Stimulated activated CD4-positive, alpha-beta T cell treated with anti-CD3 and anti-CD28 coated beads, Interleukin-2, amount 100 ng/mL, for 24 hours (primary cell): ENCODE data around the gene TMEM184A.
"Not testable (repeated sequence)": the region's sequence is repeated elsewhere in the genome, so short reads cannot be mapped to it uniquely, and the experiment has no call there.

Experiments used
- DNase-seq, 2 donors: peaks; one replicate each; pipeline ENCODE4 v3.0.0-alpha.2; 2020

TMEM184A gene

DNA sequence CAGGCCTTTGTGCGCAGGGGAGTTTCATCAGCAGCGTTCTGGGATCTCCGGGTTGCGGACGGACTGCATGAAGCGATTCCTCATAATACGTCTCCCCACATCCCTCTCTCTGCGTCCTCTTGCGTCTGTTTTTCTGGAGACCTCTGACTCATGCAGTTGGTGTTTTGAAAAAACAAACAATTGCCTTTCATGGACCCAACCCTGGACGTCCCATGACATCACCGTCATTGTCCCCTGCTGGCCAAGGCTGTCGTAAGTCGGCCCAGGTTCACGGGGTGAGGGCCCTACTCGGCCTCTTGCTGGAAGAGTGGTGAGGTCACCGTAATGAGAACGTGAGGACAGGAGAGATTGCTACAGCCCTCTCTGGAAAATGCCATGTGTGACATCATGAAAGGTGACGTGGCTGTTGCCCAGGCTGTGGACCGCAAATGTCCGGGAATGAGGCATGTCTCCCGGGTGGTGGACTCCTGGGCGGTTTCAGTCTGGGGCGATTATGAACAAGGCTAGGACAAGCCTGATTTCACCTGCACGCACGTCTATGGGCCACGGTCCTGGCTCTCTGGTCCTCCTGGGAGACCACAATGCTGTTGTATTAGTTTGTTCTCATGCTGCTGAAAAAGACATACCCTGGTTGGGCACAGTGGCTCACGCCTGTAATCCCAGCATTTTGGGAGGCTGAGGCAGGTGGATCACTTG, 35.3 kb downstream of the TMEM184A start:
- no peak for DNase-seq

DNA sequence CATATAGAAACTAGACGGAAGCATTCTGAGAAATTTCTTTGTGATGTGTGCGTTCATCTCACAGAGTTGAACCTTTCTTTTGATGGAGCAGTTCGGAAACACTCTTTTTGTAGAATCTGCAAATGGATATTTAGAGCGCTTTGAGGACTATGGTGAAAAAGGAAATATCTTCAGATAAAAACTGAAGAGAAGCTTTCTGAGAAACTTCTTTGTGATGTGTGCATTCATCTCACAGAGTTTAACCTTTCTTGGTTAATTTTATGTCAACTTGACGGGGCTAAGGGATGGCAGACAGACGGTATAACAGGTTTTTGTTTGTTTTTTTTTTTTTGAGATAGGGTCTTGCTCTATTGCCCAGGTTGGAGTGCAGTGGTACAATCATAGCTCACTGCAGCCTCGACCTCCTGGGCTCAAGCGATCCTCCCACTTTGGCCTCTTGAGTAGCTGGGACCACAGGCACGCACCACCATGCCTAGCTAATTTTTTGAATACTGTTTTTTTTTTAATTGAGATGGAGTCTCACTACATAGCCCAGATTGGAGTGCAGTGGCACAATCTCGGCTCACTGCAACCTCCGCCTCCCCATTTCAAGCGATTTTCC, 36.6 kb downstream of the TMEM184A start:
- DNase-seq, result not testable (repeated sequence)

DNA sequence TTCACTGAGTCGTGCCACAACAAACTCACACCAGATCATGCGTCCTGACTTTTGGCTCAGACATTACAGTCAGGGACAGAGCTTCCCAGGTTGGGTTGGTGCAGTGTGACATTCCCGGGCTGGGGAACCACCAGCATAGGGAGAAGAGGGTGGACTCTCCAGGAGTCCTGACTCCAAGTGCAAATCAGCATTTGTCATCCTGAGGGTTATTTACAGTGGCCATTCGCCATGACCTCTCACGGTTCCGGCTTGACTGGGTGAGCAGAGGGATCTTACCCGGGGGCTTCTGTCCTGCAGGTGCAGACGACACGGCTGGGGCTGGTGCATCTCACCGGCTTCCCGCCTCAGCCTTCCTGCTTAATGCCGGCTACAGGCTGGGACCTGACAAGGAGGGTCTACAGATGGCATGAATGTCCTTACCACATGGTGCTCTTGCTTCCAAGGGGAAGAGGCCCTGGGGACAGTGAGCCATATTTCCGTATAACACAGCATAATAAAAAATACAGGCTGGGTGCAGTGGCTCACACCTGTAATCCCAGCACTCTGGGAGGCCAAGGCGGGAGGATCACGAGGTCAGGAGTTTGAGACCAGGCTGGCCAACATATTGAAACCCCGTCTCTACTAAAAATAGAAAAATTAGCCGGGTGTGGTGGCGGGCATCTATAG, 39.3 kb downstream of the TMEM184A start:
- no peak for DNase-seq

DNA sequence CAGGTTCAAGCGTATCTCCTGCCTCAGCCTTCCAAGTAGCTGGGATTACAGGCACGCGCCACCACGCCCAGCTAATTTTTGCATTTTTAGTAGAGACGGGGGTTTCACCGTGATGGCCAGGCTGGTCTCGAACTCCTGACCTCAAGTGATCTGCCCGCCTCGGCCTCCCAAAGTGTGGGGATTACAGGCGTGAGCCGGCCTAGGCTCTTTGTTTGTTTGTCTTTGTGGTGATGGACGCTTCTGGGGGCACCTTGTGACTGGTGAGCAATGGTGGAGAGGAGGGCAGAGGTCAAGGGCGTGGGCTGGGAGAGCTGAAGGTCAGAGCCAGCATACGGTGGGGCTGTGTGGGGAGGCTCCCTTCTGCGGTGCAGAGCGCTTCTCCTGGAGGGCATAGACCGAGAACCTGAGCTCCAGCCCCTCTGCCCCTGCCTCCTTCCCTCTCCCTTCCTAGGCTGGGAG, 40.5 kb downstream of the TMEM184A start:
- DNase-seq, result not testable (repeated sequence)

DNA sequence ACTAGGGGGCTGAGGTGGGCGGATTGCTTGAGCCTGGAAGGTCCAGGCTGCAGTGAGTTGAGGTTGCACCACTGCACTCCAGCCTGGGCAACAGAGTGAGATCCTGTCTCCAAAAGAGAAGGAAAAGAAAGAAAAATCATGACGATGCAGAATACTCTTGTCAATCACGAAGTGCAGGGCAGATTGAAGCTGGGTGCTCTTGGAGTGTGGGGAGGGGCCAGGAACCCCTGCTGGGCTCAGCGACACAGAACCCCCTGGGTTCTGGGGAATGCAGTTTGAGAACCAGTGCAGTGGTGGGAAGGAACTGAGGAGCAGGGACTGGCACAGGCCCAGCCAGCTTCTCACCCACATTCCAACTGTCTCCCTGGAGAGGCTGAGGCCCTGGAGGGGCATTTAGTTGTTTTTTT, 41.0 kb downstream of the TMEM184A start:
- DNase-seq, result no peak

DNA sequence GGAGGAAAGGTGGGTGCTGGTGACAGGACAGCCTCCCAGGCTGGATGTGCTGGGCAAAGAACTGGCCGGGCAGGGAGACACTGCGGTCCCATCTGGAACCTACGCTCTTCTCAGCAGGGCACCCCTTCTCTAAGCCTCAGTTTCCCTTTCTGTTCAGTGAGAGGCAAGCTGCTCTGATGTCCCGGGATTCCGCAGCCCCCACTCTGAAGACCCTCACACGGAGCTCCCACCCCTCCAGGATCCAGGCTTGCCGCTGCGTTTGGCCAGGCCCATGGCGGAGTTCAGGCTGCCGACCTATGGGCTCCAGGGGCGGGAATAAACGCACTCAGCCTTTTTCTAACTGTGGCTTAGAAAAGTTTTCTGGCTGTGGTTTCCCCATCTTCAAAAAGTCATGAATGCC, 41.6 kb downstream of the TMEM184A start:
- DNase-seq, result no peak

DNA sequence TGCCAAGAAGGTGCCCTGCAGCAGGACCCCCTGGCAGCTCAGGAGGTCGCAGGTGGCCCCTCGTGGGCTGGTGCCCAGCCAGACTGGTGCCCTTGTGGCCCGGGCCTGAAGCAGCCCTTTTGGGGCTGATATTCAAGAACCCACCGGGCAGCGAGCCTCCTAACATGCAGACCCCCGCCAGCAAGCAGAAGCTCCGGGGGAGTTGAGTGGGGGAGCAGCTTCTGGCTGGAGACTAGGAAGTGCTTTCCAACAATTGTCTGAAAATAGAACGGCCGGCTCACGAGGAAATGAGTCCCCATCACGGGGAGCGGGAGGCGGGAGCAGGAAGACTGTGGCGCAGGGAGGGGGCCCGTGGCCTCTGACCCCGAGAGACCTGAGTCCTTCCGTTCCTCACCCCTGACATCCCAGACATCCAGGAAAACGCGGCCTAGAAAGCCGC, 42.3 kb downstream of the TMEM184A start:
- DNase-seq, result no peak

DNA sequence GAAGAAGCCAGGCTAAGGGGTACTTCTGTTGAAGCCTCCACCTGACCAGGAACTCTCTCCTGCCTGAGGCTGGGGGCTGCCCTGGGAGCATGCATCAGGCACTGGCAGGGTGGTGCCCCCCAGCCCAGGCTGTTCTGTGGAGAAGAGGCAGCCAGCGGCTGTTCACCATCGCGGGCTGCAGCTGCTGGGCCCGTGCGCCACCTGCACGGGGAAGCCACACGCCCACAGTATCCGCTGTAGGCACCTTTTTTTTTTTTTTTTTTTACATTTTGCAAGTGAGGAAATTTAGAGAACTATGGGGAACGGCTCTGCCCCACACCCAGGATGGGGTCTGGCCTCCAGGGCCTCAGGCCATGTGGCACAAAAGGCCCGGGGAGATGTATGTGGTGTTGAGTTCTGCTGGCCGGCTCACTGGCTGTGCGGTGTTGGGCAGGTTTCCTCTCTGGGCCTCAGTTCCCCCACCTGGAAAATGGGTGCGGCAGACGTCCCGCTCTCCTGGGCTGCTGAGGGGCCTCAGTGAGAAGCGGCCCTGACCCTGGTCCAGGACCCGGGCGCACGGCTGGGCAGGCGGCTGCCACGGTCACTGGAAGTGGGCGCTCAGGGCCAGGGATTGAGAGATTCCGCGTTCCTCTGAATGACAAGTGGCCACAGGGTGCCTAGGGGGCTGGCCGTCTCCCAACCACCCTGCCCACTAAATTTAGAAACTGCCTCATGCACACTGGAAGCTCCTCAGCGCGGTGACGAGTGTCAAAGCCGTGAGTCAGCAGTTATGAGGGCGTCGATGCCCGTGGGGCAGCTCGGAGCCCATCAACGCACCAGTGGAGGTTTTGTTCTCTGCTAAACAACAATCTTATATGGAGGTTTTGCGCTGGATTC, 43.0 kb downstream of the TMEM184A start:
- peak; percentile 46 to 56 for DNase-seq

DNA sequence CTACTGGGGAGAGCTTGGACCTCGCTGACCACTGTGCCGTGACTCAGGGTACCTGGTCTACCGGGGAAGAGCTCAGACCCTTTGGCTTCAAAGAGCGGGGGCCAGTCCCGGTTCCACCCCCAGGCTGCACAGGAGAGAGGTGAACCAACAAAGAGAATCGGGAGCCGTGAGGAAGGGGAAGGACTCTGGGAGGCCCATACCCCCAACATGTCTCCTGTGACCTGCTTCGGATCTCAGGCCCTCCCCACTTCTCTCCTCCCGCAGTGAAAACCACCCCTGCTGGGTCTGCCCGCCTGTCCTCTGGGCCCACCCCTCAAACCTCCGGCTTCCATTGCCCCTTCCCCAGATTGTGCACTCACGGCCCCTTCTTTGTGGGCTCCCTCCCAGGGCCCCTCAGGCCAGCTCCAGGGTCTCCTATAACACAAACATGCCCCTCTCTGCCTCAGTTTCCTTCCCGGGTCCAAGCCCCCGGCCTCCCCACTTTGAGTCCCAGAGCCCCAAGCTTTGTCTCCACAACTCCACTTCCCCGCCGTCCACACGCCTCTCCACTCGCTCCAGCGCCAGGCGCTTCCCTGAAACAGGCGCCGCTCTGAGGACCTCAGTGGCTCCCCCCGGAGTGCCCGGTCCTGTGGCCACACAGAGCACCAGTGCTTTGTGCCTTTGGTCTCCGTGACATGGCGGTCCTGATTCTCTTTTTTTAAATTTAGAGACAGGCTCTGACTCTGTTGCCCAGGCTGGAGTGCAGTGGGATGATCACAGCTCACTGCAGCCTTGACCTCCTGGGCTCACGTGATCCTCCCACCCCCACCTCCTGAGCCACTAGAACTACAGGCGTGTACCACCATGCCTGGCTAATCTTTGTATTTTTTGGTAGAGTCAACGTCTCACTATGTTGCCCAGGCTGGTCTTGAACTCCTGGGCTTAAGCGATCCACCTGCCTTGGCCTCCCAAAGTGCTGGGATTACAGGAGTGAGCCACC, 44.3 kb downstream of the TMEM184A start:
- no peak for DNase-seq

DNA sequence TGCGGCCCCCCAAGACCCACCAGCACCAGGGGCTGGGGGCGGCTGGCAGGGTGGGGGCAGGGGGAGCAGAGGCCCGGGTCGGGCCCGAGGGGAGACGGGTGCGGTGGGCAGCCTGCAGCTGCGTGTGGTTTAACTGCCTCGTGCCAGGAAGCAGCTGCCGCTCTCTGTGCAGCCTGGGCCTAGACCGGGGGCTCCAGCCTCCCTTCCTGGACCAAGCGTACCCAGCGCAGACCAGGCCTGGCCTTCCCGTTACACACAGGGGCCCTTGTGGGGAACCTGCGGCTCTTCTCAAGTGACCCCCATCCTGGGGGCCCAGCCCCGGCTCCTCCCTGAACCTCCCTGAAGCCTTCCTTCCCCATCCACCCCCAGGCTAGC, 45.2 kb downstream of the TMEM184A start:
- no peak for DNase-seq

DNA sequence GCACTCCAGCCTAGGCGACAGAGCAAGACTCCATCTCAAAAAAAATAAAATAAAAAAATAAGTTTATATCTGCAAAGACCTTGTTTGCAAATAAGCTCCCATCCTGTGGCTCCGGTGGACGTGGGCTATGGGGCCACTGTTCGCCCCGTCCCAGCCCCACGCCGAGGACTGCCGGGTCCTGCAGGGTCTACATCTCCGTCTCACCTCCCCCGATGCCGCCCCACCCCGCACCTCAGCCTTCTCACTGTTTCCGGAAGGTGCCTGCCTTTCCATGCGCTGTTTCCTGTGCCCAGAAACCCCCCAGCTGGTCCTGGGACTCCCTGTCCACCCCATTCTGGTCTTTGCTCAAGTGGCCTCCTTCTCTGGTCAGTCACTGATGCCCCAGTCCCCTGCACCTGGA, 46.8 kb downstream of the TMEM184A start:
- DNase-seq, result no peak

DNA sequence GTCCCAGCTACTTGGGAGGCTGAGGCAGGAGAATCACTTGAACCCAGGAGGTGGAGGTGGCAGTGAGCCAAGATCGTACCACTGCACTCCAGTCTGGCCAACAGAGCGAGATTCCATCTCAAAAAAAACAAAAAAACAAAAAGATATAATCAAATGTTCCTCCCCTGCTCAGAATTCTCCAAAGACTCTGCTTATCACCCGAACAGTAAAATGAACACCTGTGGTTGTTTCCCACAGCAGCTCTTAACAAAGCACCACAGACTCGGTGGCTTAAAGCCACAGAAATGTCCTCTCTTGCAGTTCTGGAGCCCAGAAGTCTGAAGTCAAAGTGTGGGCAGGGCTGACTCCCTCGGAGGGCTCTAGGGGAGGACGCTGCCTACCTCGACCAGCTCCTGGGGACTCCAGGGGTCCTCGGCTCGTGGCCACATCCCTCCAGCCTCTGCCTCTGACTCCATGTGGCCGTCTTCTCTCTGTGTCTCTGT, 47.7 kb downstream of the TMEM184A start:
- no peak for DNase-seq

DNA sequence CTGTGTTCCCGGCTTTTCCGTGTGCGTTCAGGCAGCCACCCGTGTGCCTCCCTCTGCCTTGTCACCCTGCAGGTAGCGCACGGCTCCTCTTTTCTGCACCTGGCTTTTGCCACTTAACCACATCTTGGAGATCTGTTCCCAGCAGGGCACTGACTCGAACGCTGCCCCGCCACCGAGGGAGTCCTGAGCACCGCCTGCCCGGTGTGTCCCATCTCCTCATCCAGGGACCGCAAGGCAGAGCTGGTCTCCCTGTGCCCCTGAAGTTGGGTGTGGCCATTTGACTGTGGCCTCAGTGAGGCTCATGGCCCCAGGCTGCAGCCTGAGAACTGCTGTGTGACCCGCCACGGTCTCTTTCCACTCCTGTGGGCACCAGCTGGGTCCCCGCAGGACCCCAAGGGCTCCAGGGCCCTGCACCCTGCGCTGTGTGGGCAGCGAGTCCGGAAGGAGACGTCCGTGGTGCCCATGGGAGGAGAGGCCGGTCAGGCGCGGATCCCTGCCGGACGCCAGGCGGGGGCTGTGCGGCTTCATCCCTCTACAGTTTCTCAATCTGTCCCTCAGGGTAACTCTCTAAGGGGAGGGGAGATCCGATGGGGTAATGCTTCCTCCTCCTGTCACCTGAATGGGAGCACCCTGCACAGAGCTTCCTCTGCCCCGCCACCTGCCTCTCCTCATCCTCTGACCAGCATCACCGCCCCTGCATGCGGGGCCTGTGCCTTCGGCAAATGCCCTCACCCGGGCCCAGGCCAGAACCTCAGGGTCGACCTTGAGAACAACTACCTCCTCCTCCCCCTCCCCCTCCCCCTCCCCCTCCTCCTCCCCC, 50.1 kb downstream of the TMEM184A start:
- DNase-seq, result peak in 1 of 2 donors; percentile 17

DNA sequence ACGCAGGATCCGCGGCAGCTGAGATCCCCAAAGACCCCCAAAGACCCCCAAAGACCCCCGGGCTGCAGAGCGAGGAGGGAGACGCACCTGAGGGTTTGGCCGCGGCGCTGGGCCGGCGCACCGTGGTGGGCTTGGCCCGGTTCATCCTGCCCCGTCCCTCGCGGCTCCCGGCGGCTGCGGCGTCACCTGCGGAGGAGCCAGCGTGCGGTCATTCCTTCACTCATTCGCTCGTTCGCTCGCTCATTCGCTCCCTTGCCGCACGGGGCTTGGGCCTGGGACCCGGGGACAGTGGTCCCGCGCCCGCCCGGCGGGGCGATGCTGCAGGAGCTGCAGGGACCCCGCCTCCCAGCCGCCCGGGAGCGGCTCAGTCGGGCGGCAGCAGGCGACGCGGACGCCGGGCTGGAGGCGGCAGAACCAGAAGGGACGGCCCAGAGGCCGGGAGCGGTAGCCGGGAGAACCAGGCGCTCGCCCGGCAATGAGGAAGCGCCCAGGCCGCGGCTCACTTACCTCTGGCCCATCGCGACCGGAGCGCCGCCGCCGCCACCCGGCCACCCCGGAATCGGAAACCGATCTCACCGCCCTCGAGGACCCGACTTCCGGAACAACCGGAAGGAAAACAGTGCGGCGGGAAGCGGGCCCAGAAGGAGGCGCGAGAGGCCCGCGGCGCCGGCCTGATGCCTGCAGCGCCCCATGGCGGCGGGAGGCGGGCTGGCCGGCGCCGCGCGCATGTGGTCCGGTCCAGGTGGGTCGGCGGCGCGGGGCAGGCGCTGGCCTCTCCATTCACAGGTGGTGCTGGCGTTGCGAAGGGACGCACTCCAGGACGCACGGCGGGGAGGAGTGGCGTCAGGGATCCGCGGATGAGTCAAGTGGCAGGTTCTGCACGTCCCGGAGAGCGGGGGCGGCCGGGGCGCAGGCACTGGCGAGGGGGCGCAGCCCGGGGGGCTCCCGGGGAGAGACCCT, 51.9 kb downstream of the TMEM184A start, which contains the start of gene INTS1:
Gene INTS1, minus strand, starts transcription at position 574 of the 960 bp plus-strand sequence. Its CDS starts 429 bp downstream, at position 145.
- peak; percentile 91 for DNase-seq

DNA sequence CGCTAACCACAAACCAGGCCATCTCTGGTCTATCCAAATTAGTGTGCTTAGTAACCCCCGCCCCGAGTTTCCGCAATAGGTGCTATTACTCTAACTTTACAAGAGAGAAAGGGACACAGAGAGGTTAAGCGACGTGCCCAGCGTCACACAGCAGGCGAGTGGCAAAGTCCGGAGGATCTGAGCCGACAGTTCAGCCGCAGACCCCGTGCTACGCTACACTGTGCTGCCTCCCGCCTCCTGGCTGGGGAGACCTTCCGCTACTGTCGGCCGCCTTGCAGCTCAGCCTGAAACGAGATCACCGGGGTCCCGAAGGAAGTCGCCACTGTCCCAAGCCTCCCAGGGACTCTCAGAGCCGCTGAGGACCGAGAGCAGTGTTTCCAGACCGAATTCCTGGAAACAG, 52.6 kb downstream of the TMEM184A start:
- DNase-seq, result no peak

DNA sequence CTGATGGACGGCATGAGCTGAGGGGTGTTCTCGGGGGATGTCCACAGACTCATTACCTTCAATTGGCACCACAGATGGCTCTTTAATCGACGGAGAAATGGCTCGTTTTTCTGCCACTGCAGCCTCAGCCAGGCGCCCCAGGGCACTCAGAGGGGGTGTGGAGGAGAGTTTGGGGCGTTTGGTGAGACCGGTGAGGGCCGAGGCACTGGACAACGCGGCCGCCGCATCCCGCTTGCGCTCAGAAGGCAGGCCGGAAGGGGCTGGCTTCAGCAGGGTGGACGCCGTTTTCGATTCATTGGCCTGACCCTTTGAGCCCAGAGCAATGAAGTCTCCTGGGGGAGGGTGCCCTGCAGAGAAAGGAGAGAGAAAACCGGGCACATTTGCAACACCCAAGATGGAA, 53.2 kb downstream of the TMEM184A start:
- no peak for DNase-seq

DNA sequence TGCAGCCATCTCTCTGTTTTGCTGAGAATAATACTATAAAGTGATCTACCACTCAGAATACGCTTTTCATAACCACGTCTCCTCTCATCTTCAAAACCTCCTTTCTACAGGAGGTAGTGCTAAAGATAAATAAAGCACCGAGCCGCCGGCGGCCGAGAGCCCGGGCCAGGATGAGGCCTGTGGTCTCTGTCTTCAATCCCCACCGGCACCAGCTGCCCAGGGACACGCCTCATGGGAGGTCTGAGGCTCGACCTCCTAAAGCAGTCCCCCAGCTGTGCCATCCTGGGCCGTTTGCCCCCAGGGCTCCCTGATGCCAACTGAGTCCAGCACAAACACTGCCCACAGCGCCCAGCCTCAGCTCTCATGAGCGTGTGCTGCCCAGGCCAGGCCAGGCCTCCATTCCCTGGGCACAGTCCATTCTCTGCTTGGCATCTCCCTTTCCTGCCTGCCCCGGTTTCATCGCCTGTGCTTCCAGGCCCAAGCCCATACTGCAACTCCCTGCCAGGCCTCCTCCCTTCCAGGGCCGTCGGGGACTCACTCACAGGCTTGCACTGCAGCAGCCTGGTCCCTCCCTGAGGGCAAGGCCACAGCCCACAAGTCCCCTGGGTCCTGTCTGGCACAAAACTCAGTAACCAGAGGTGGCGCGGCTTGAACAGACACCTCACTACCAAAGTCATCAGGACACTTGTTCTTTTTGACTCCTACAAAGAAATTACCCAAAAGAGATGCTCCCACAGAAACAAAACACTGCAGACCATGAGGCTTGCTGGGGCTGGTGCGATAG, 54.3 kb downstream of the TMEM184A start:
- DNase-seq, result no peak

DNA sequence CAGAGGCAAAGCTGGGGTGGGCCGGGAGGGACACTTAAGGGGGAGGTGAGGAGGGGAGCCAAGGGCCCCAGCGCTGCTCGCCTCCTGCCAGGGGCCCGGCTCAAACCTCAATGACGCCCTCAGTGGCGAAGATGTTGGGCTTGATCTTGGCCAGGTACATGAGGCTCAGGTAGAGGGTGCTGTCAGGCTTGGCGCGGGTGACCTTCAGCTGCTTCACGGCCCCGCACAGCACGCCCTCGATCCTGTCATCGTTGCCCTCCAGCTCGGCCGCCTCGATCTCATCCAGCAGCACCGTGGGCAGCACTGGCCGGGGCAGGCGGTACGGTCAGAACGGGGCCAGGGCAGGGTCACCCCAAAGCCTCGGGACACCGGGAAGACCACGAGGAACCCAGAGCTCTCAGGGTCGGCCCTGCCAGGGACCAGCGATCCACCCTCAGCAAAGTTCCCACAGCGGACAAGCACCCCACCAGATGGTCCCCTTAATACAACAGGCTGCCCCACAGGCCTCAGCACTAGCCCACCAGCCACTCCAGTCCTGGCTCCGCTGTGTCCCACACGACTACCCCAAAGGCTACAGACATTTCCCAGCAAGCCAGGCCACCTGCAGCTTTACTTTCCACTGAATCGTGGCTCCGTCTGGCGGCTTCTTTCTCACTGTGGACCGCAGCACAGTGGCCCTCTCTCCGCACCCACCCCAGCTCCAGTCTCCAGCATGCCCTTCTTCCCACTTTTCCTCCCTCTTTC, 55.8 kb downstream of the TMEM184A start:
- no peak for DNase-seq
